ENCODE results near the gene TNFSF13. TPM values are rescaled to one million over a fixed set of nuclear protein-coding genes. Genes with fewer than 3 reads are reported as not detected.
A peak's percentile ranks its signal among the peaks of the same experiment; 100 is the strongest.

Gene TNFSF13
- total RNA-seq, 1 experiment from 2014 or later: 0.94 TPM

DNA sequence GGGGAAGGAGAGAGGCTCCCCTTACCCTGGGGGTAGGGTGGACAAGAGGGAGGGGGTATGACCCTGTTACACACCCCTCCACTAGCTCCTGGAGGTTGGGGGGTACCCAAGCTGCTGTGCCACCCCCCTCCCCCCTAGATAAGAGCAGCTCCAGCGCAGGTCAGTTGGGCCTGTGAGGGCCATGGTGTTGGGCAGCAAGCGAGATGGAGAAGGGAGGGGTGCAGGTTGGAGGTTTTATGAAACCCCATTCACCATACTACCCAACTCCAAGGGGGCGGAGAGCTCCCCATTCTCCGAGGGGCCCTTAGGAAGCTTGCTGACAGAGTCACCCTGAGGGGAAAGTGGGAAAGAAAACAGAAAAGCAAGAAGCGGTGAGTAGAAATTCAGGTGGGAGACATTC, 33.0 kb downstream of the TNFSF13 start:
- Histone ChIP-seq H4K91ac (ENCODE audit: insufficient read length, low read depth, low read length) (no peak overlapping the region), H3K9me3 (ENCODE audit: control insufficient read depth, low read depth, low read length) (no peaks in the 10 kb centered on the region), H2AFZ (ENCODE audit: low read length) (no peak overlapping the region), H2BK15ac (ENCODE audit: low read depth, low read length) (no peak overlapping the region), H3K4me1 (ENCODE audit: insufficient read depth, low read length) (no peaks in the 10 kb centered on the region; the same call in 1 of the 2 replicates), H4K20me1 (ENCODE audit: control insufficient read depth, insufficient read depth, insufficient read length) (no peaks in the 10 kb centered on the region), H2BK120ac (ENCODE audit: low read depth, low read length, poor library complexity, severe bottlenecking) (no peak overlapping the region), H4K8ac (replicated peaks; ENCODE audit: insufficient read length, low read depth, low read length) (no peak overlapping the region), H3K79me2 (ENCODE audit: insufficient read depth, low read length) (no peaks in the 10 kb centered on the region), H3T11ph (ENCODE audit: low read length) (no peak overlapping the region), H2BK20ac (ENCODE audit: low read depth, low read length, poor library complexity, severe bottlenecking) (no peak overlapping the region), H3K23ac (ENCODE audit: insufficient read length, low read depth, low read length) (no peak overlapping the region), H3K9ac (ENCODE audit: extremely low read depth, insufficient read length, low read length) (no peak overlapping the region), H3K79me1 (ENCODE audit: insufficient read depth, low read depth, low read length, poor library complexity, severe bottlenecking) (no peaks in the 10 kb centered on the region), H3K27ac (ENCODE audit: insufficient read length, low read depth, low read length) (no peak overlapping the region), H3K18ac (ENCODE audit: insufficient read length, low read depth, low read length) (no peak overlapping the region), H3K23me2 (ENCODE audit: insufficient read length, low read depth, low read length, poor library complexity, severe bottlenecking) (peaks cover 10% of the 10 kb centered on the region), H3K4ac (ENCODE audit: low read depth, low read length) (no peak overlapping the region), H2BK5ac (ENCODE audit: insufficient read length, low read length) (no peak overlapping the region), H3K4me2 (ENCODE audit: insufficient read depth, insufficient read length, low read length) (no peak overlapping the region), H3K27me3 (ENCODE audit: insufficient read depth, low read length) (no peaks in the 10 kb centered on the region), H2AK5ac (ENCODE audit: insufficient read length, low read length) (no peak overlapping the region), H3K14ac (ENCODE audit: insufficient read depth, low read length) (no peak overlapping the region), H2BK12ac (ENCODE audit: insufficient read length, low read depth, low read length) (no peak overlapping the region), H3K56ac (ENCODE audit: insufficient read length, low read depth, low read length) (no peak overlapping the region), H4K5ac (ENCODE audit: insufficient read length, low read depth, low read length) (no peak overlapping the region)
- Mint-ChIP-seq H3K27ac (peak overlapping the region; percentile 79 to 98 (median 85); a peak in 5 of 7 replicates), H3K9me3 (no peaks in the 10 kb centered on the region), H3K4me1 (peaks cover 21 to 45% of the 10 kb centered on the region in 2 experiments), H3K27me3 (ENCODE audit: low read depth) (no peaks in the 10 kb centered on the region), H3K36me3 (ENCODE audit: insufficient read depth in 1 of 3, low read depth in 3 of 3) (peaks cover 36 to 72% (median 66%) of the 10 kb centered on the region in 3 experiments), H3K4me3 (no peak overlapping the region)
- WGBS (ENCODE audit: extremely low coverage, insufficient read length, low lambda C conversion rate): no CpG with 5 or more reads among the region's 5 CpGs
- TF ChIP-seq, protein P1, sequence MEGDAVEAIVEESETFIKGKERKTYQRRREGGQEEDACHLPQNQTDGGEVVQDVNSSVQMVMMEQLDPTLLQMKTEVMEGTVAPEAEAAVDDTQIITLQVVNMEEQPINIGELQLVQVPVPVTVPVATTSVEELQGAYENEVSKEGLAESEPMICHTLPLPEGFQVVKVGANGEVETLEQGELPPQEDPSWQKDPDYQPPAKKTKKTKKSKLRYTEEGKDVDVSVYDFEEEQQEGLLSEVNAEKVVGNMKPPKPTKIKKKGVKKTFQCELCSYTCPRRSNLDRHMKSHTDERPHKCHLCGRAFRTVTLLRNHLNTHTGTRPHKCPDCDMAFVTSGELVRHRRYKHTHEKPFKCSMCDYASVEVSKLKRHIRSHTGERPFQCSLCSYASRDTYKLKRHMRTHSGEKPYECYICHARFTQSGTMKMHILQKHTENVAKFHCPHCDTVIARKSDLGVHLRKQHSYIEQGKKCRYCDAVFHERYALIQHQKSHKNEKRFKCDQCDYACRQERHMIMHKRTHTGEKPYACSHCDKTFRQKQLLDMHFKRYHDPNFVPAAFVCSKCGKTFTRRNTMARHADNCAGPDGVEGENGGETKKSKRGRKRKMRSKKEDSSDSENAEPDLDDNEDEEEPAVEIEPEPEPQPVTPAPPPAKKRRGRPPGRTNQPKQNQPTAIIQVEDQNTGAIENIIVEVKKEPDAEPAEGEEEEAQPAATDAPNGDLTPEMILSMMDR (conservative IDR thresholded peaks at IDR 0.05): no peak
- no peak for DNase-seq
